HG02588 (cell line): ENCODE results near the gene MMEL1.

Experiments used
- ATAC-seq: cut with Tn5 transposase; IDR thresholded peaks from one replicate; pipeline ENCODE4 v1.9.1; 2021; ENCODE audit warnings: mild to moderate bottlenecking, moderate library complexity; ENCODE audit not compliant: unreplicated experiment

MMEL1 gene

DNA sequence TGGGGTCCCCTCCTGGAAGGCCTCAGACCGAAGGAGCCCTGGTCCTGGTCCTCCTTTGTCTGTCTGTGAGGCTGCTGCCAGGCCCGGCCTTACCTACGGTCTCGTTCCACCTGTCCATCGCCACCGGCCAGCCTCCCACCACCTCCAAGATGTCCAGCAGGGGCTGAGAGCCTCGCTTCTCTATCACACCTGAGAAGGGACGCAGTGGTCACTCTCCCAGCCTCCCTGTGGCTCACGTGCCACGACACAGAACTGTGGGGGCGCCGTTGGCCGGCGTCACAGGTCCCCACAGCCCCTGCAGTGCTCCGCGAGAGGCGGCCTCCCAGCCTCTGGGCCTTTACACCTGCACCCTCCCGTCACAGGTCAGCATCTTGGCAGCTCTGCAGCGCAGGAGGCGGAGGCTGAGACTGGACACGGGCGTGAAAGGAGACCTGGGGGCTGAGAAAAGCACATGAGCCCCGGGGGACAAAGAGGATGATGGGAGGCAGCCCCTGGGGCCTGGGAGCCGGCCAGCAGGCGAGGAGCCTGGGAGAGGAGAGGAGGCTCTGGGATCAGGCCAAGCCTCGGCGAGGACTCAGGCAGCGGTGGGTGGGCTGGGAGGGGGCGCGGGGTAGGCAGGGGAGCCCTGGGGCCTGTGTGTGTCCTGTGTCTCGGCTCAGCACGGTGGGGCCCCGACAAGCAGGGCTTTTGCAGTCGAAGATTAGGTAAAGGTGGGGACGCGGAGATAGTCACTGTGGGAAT is 25.8 kb downstream of the MMEL1 start:
- no peak for ATAC-seq

DNA sequence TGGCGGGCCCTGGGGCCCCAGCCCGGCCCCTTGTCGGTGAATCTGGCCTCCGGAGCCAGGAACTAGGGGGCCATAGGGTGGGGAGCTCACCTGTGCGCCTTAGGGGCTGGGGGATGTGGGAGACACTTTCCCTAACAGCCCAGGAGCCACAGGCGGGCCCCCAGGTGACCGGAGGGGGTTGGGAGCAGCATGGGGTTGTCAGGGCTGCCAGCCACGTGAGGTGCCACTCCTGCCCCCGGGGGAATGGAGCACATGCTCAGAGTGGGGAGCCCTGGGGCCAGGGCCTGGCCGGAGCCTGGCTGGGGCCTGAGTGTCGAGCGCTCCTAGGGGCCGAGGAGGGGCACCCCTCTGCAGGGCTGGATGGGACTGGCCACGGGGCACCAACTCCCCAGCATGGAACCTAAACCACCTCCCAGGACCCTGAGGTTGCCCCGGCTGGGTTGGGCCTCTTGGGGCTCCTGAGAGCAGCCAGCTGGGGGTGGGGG is 26.4 kb downstream of the MMEL1 start:
- no peak for ATAC-seq

DNA sequence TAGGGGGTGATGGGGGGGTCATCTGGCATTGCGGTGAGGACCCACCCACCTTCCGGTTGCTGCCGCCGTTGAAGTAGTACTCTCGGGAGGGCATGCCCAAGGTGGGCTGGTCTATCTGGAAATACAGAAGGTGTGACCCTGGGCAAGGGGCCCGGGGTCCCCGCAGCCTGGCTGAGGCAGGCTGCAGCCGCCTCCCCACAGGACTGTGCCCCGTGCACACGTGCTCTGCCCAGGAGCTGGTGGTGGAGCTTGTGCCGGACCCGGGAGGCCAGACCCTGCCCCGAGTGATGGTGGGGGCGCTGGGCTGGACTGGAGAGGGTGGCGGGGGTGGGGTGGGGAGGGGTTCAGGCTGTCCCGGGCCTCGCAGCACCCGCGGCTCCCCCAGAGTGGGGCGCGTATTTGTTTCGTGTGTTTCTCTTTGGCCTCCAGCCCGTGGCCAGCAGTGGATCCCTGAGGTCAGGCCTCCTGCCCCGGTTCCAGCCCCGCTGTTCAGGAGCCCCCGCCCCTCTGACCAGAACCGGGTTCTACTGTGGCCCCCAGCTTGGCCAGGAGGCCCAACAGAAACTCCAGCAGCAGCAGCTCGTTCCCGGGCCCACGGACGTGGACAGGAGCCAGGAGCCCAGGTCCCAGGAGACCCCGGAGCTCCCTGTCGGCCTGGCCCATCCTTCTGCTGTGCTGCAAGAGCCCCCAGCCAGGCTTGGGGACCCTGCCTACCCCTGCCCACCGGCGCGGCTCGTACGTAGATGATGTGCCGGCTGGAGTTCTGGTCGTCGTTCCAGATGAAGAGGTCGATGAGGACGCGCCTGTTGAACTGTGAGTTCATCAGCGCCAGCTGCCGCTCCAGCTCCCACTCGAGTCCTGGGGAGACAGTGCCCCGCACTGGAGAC is 27.1 kb downstream of the MMEL1 start:
- no peak for ATAC-seq

DNA sequence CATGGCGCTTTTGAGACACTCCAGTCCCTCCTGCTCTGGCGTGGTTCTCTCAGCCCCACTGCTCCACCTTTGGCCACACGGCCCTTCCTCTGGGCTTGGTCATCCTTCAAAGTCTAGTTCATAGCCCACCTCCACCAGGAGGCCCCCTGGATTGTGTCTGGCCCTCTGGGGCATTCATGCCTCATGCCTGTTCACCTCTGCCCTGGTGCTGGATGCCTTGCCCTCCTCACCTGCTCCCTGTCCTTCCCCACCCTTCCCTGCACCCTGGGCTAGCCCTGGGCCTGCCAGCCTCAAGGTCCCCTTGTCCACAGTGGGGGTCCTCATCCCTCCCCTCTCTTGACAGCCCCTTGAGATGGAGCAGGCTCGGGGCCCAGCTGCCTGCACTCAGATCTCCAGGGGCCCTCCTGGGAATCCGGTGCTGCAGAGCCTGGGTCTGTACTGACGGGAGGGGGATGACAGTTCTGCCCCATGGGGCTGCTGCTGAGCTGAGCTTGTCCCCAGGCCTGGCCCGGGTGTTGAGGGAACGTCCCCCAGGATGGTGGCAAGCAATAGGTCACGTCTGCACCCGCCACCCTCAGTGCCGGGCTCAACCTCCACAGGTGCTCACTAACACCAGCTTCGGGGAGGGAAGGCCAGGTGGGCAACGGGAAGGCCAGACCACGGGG is 27.8 kb downstream of the MMEL1 start:
- no peak for ATAC-seq

DNA sequence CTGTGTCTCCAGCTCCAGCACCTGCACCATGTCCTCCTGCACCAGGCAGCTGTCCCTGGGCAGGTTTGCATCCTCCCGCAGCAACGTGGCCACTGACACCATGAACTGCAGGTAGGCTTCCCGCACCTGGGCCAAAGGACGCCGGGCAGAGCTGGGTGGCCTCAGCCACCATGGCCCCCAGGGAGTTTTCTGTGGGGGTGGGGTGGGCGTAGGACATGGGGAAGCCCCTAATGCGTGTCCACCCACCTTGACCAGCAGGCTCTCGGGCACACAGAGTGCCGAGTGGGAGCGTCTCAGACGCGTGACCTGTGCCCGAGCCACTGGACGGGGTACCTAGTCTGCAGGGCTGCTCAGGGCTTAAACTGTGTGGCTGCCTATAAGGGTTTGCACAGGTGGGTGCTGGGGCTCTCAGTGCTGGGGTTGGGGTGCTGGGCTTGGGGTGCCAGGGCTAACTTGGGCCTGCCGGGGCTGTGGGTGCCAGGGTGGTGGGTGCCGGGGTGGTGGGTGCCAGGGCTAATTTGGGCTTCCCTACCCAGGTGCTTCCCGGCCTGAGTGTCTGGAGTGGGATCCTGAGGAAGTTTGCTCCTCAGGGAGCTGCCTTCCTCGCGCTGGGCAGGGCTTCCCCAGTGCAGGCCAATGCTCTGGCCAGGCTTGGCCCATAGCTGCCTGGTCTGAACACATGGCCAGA is 28.5 kb downstream of the MMEL1 start:
- ATAC-seq = no peak

DNA sequence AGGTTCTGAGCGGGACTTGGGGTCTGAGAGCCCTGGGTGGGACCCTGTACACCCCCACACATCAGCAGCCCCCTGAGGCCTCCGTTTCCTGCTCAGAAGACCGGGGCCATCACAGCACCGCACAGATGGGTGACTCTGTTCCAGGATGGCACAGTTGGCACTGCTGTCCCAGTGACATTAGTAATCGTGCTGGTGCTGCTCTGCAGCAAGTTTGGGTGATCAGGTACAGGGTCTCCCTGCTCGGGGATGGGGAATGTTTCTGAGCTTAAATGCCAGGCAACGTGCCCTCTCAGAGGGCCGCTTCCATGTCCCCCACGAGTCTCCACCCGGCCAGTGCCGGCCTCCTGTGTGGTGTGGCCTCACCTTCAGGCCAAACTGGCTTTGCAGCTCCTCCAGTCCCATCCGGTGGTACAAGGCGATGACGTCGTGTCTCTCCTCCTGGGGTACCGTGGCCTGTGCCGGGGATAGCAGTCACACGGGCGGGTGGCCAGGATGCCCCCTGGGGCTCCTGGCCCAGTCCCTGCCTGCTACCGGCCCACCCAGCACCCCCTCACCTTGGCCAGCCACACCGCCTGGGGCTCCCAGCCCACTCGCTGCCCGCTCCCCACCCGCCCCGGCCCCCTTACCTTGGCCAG is 29.2 kb downstream of the MMEL1 start:
- ATAC-seq = no peak

GRCh38 chr1:2602866-2603520 is 29.8 kb downstream of the MMEL1 start:
- ATAC-seq = no peak

- no peak for ATAC-seq
These were observed 30.4 kb downstream of the MMEL1 start for GRCh38 chr1:2602311-2602835.

DNA sequence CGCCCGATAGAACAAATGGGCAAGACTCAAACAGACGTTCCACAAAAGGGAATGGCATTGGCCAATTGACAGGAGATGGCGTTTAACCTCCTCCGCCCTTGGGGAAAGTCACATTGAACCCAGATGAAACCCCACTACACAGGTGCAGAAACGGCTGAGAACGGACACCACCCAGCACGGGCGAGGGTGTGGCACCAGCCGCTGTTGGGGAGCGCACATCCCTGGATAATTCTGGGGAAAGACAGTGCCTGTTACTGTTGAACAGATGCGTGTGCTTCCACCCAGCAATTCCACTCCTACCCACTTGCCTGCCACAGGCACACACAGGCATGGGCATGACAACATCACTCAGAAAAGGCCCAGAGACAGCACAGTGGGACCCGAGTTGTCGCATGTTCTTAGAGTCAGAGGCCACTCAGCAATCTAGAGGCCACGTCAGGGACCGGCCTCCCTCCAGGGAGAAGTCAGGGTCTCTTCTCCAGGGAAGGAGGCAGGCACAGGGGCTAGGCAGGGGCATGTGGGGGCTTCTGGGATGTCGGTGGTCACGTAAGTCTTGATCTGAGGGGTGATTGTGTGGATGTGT is 31.0 kb downstream of the MMEL1 start:
- ATAC-seq = no peak

- no peak for ATAC-seq
These were observed 34.4 kb downstream of the MMEL1 start for GRCh38 chr1:2598329-2598931.

DNA sequence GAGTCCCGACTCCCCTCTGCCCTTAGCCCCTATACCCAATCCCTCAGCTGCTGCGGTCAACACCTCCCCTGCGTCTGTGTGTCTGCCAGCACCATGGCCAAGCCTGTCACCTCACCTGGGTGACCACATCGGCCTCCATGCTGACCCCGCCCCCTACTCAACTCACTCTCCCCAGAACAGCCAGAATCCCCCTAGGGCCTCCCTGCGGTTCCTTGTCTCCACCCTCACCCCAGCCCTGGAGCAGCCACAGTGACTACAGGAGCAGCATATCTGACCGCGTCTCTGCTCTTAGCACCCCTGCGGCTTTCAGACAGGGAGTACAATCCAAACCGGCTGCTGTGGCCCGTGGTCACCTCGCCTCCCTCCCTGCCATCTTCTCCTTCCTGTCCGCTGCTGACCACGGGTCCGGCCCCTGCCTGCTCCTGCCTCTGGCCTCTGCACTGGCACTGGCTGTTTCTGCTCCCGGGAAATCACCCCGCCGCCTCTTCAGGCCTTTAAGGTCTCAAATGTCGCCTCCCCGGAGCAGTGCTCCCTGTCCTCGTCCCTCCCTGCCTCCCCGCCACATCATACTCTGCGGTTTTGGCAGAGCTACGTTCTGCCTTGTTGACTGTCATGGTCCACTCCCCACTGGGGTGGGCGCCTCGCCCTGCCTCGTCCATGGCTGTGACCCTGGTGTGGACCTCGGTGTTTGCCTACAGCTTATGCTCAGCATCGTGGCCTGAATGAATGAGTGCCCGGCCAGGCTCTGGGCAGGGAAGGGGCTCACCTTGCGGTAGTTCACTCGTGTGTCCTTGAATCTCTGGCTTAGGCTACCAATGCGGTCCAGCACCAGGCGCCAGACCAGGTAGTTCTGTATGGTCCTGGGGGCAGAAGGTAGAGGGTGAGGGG is 35.1 kb downstream of the MMEL1 start:
- ATAC-seq = no peak

GRCh38 chr1:2596530-2597333 is 36.1 kb downstream of the MMEL1 start:
- ATAC-seq = no peak

GRCh38 chr1:2595812-2596529 is 36.8 kb downstream of the MMEL1 start:
- ATAC-seq = no peak

DNA sequence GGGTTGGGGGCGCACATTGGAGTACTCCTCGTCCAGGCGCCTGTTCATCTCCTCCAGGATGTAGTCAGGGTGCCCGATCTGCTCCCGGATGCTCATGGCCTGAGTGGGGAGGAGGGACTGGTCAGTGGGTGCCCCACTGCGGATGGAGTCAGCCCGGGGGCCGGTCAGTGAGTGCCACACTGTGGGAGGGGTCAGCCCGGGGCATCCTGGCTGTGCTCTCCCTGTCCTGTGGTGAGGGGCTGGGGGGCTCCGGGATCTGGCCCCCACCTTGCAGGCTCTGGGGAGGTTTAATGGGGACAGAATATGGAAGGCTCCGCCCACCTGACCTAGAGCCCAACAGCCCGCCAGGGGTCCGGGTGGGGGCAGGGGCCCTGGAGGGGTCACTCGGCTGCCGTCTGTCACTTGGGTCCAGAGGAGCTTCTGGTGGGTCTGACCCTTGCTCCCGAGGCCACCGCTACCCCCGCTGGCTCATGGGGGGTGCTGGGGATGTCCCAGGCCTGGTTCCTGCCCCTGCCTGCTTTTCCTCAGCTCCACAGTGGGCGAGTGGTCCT is 37.5 kb downstream of the MMEL1 start:
- ATAC-seq = no peak

- no peak for ATAC-seq
These were observed 38.1 kb downstream of the MMEL1 start for GRCh38 chr1:2594641-2595131.
